GM20000 (cell line): ENCODE data around the gene LCORL.
"Not testable (repeated sequence)": the region's sequence is repeated elsewhere in the genome, so short reads cannot be mapped to it uniquely, and the experiment has no call there.

ENCODE experiments used
- DNase-seq: peaks from one replicate; pipeline ENCODE4 v3.0.0; 2012; ENCODE audit warnings: low spot score
- CTCF ChIP-seq: IDR thresholded peaks from 2 replicates; pipeline ENCODE4 v1.5.1; 2012; ENCODE audit warnings: mild to moderate bottlenecking, control low read depth; ENCODE audit errors: extremely low read depth, missing control alignments

The LCORL gene

GRCh38 chr4:18051281-18051680, 29.7 kb upstream of the LCORL start:
- TF ChIP-seq CTCF = no peak
- no peak for DNase-seq

- TF ChIP-seq CTCF = no peak
Observed at GRCh38 chr4:18050448-18050847, 28.9 kb upstream of the LCORL start.

GRCh38 chr4:18049446-18049845, 27.9 kb upstream of the LCORL start:
- TF ChIP-seq CTCF = no peak
- no peak for DNase-seq

More at GRCh38 chr4:18050448-18050847, 28.9 kb upstream of the LCORL start:
- no peak for DNase-seq

GRCh38 chr4:18042754-18043153, 21.2 kb upstream of the LCORL start:
- no peak for TF ChIP-seq CTCF
- no peak for DNase-seq

DNA sequence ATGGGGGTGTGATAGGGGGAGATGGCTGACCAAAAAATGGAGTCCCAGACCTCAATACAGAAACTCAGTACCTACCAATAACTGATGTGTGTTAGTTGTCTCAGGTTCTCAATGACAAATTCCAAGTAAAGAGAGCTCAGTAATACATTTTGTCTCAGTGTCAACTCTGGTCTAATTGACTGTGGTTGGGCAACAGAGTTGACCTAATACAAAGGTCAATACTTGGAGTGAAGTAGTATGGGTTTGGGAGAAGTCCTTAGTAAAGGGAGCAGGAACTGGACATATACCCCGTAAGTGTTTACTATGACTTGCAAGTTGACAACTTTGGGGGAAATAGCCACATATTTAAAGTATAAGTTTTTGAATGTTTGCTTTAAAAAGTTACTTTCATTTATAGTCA, 20.5 kb upstream of the LCORL start:
- DNase-seq = no peak
- TF ChIP-seq CTCF = no peak

DNA sequence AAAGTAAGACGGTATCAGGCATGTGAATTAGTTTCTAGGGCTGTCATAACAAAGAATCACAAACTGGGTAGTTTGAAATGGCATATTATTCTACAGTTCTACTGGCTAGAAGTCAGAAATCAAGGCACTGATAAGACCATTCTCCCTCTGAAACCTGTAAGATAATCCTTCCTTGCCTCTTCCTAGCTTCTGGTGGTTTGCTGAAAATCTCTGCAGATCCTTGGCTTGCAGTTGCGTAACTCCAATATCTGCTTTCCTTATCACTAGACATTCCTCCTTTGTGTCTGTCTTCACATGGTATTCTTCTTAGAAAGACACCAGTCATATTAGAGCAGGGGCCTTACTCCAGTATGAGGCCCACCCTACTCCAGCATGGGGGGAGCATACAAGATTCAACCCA, 19.6 kb upstream of the LCORL start:
- no peak for DNase-seq
- no peak for TF ChIP-seq CTCF

GRCh38 chr4:18039113-18039512, 17.6 kb upstream of the LCORL start:
- DNase-seq = no peak
- TF ChIP-seq CTCF = no peak

DNA sequence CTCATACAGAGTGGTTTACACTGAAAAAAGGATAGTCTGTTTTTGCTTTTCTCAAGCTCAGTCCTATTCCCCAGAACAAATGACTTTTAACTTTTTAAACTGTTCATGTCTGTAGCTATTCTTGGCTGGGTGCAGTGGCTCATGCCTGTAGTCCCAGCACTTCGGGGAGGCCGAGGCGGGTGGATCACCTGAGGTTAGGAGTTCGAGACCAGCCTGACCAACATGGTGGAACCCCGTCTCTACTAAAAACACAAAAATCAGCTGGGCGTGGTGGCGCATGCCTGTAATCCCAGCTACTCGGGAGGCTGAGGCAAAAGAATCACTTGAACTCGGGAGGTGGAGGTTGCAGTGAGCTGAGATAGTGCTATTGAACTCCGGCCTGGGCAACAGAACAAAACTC, 14.8 kb upstream of the LCORL start:
- not testable (repeated sequence) for DNase-seq
